Measurements from ENCODE around the gene DOCK6. TPM values are rescaled to one million over a fixed set of nuclear protein-coding genes. Genes with fewer than 3 reads are reported as not detected.
"Not testable (repeated sequence)": the region's sequence is repeated elsewhere in the genome, so short reads cannot be mapped to it uniquely, and the experiment has no call there.

The DOCK6 gene
- total RNA-seq, 1 donor from 2014 or later: 32.0 TPM

- no peak for DNase-seq
- intact Hi-C loops (cut with DNase I): no loop called here
- ATAC-seq (ENCODE audit: poor library complexity): no peak
These were observed 92.2 kb downstream of the DOCK6 start for GRCh38 chr19:11169896-11170678.

- intact Hi-C loops (cut with DNase I): no loop called here
- ATAC-seq (ENCODE audit: poor library complexity): no peak
- no peak for DNase-seq
These were observed 93.8 kb downstream of the DOCK6 start for GRCh38 chr19:11168568-11168967.

DNA sequence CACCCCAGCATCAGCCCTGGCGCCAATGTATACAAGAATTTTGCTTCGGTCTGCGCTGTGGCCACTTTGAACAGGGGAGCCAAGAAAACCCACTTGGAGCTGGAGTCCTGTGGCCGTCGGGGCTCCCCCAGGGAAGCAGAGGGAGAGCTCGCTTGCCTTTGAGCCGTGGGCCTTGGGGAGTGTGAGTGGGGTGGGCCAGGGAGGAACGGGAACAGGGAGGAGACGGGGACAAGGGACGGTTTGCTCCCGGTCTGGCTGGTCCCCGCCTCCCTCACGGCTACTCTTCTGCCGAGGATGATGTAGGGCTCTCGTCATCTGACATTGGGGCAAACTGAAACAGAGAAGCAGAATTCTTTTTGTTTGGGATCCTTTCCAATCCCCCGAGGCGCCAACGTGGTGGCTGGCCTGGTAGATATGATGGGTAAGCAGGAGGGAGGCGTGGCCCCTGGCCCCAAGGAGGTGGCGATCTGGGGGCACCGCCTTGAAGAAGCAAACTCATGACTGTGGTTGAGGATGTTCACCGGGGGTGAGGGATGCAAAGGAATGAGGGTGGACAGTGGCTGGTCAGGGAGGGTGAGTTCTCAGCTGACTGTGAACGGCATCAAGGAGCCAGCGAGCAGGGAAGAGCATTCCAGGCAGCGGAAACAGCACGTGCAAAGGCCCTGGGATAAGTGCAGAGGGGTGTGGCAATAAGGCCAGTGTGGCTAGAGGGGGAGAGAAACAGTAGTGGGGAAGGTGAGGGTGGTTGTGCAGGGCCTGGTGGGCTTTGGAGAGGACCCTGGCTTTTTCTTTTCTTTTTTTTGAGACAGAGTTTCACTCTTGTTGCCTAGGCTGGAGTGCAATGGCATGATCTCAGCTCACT, 95.8 kb downstream of the DOCK6 start:
- DNase-seq (peak; percentile 65), ATAC-seq (ENCODE audit: poor library complexity) (peak; percentile 22)

GRCh38 chr19:11165486-11166030, 96.8 kb downstream of the DOCK6 start:
- intact Hi-C loops (cut with DNase I): no loop called here
- DNase-seq (no peak), ATAC-seq (ENCODE audit: poor library complexity) (peak; percentile 6)

More for the DNA sequence above, 95.8 kb downstream of the DOCK6 start:
- intact Hi-C loops (cut with DNase I): no loop called here

GRCh38 chr19:11164879-11165406, 97.4 kb downstream of the DOCK6 start:
- intact Hi-C loops (cut with DNase I): no loop called here
- DNase-seq (peak; percentile 92), ATAC-seq (ENCODE audit: poor library complexity) (peak; percentile 72)

GRCh38 chr19:11164296-11164695, 98.0 kb downstream of the DOCK6 start:
- DNase-seq (no peak), ATAC-seq (ENCODE audit: poor library complexity) (no peak)
- intact Hi-C loops (cut with DNase I): no loop called here

- intact Hi-C loops (cut with DNase I); DNase-seq; ATAC-seq (ENCODE audit: poor library complexity): not testable (repeated sequence)
These were observed 101.9 kb downstream of the DOCK6 start for GRCh38 chr19:11160440-11160768.

- DNase-seq (peak; percentile 56), ATAC-seq (ENCODE audit: poor library complexity) (peak; percentile 2)
- intact Hi-C loops (cut with DNase I): no loop called here
These were observed 102.5 kb downstream of the DOCK6 start for GRCh38 chr19:11159598-11160439.

GRCh38 chr19:11155373-11156120, 106.8 kb downstream of the DOCK6 start, which contains the start of gene SPC24:
Gene SPC24, minus strand, starts transcription at chr19:11155782. Its CDS starts 6 bp downstream, at chr19:11155776.
- DNase-seq (peak; percentile 97), ATAC-seq (ENCODE audit: poor library complexity) (peak; percentile 88)
- intact Hi-C loops (cut with DNase I): no loop called here

DNA sequence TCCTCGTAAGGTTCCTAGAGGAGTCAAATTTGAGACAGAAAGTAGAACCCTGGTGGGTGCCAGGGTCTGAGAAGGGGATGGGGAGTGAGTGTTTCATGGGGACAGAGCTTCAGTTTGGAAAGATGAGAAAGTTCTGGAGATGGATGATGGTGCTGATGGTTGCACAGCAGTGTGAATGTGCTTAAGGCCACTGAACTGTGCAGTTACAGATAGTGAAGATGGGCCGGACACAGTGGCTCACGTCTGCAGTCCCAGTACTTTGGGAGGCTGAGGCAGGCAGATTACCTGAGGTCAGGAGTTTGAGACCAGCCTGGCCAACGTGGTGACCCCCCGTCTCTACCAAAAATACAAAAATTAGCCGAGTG, 107.7 kb downstream of the DOCK6 start:
- ATAC-seq (ENCODE audit: poor library complexity): no peak
- intact Hi-C loops (cut with DNase I): no loop called here

DNA sequence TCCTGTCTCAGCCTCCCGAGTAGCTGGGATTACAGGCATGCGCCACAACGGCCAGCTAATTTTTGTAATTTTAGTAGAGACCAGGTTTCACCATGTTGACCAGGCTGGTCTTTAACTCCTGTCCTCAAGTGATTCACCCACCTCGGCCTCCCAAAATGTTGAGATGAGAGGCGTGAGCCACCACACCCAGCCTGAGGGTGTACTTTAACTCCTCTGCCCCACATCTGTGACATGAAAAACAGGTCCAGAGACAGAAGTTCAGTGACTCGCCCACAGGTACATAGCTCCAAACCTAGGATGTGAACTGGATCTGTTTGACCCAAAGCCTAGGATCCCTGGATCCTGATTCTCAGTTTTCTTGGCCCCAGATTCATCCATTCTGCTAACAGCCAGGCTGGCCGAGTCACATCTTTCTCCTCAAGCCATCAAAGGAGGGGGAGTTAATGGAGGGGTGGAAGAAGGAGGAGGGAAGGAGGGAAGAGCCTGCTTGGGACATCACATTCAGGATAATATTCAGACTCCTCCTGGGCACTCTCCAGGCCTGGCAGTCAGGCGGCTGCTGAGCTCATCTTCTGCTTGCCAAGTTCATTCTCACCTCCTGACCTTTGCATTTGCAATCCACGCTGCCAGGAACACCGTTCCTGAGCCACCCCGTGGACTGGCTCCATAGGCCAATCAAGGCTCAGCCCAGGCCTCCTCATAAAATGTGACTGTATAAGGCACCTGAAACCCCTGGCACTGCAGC, 109.8 kb downstream of the DOCK6 start:
- intact Hi-C loops (cut with DNase I): no loop called here
- ATAC-seq (ENCODE audit: poor library complexity) (peak; percentile 71), DNase-seq (peak; percentile 82)

More for the DNA sequence above, 107.7 kb downstream of the DOCK6 start:
- DNase-seq: no peak

GRCh38 chr19:11151181-11151580, 111.1 kb downstream of the DOCK6 start:
- intact Hi-C loops (cut with DNase I): no loop called here
- ATAC-seq (ENCODE audit: poor library complexity): no peak
- DNase-seq: peak; percentile 54

Other genes with a start within 250 kb of the DOCK6 start
- 9.8 TPM for gene LDLR, start 173.1 kb downstream of the DOCK6 start, total RNA-seq
- gene SPC24, start 106.7 kb downstream of the DOCK6 start, total RNA-seq: 6.7 TPM
- 383 TPM for gene KANK2, start 65.0 kb downstream of the DOCK6 start, total RNA-seq
- gene ANGPTL8, start 22.9 kb downstream of the DOCK6 start, total RNA-seq: 0.40 TPM
- not detected for gene TSPAN16, start 33.6 kb upstream of the DOCK6 start, total RNA-seq
- 7.9 TPM for gene RAB3D, start 77.1 kb upstream of the DOCK6 start, total RNA-seq
- 105 TPM for gene TMEM205, start 83.7 kb upstream of the DOCK6 start, total RNA-seq
- 18.8 TPM for gene CCDC159, start 84.0 kb upstream of the DOCK6 start, total RNA-seq
- 13.7 TPM for gene PLPPR2, start 92.9 kb upstream of the DOCK6 start, total RNA-seq
- 1.2 TPM for gene SWSAP1, start 112.1 kb upstream of the DOCK6 start, total RNA-seq
- gene EPOR, start 121.8 kb upstream of the DOCK6 start, total RNA-seq: 9.2 TPM
- 8.6 TPM for gene RGL3, start 156.8 kb upstream of the DOCK6 start, total RNA-seq
- 0.65 TPM for gene ODAD3, start 172.6 kb upstream of the DOCK6 start, total RNA-seq
- gene PRKCSH, start 173.1 kb upstream of the DOCK6 start, total RNA-seq: 105 TPM
- 0.62 TPM for gene ELAVL3, start 218.5 kb upstream of the DOCK6 start, total RNA-seq
- 2.9 TPM for gene ZNF653, start 243.3 kb upstream of the DOCK6 start, total RNA-seq